ENCODE measurements around the gene IZUMO3.
"Not testable (repeated sequence)": the region's sequence is repeated elsewhere in the genome, so short reads cannot be mapped to it uniquely, and the experiment has no call there.

Gene IZUMO3

GRCh38 chr9:24545847-24546522, at the start of gene IZUMO3:
TSS of gene IZUMO3 (minus strand) at chr9:24545897. CDS start at chr9:24545649, 248 bp downstream.
- DNase-seq (ENCODE audit: low spot score): no peak

- no peak for DNase-seq (ENCODE audit: low spot score)
Observed at GRCh38 chr9:24594234-24594850, 48.6 kb upstream of the IZUMO3 start.

- no peak for DNase-seq (ENCODE audit: low spot score)
Observed at GRCh38 chr9:24590432-24590831, 44.7 kb upstream of the IZUMO3 start.

- DNase-seq (ENCODE audit: low spot score): no peak
Observed at GRCh38 chr9:24587883-24588282, 42.2 kb upstream of the IZUMO3 start.

DNA sequence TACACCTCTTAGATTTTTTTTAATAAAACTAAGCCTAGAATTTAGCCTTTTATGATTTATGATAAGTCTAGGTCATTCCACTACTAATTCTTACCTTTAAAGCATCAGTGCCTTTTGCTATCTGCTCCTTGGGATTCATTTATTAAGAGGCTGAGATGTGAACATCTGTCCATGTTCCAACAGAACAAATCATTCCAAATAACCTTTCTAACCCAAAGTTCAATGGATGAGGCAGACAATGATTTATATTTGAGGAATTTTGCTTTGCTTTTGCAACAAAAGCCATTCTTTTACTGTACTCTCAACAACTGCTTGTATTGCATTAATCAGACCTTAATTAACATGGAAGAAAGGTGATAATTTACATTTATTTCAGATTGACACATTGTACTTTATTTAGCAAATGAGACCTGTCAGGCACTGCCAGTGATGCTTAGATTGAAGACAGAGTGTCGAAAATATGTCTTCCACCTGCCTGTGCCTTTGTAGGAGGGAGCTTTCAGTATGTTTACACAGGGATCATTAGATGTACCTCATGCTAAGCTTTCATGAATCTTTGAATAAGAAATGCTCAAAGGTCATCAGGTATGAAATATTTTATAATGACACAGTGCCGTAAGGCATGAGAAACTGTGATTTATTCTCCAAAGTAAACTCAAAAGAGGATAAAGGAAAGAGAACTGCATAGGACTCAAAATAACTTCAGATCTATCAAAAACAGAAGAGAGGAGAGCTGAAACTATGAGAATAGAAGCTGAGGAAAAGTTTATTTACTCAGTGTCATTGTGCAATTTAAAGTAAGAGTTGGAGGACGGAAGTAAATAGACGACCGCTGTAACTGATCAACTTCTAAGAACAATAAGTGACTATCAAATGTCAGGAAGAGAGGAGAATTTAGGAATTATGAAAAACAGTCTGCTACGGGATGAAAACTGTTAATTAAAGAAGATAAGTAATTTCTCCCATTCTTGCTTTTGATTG, 36.7 kb upstream of the IZUMO3 start:
- DNase-seq (ENCODE audit: low spot score): no peak

- DNase-seq (ENCODE audit: low spot score): not testable (repeated sequence)
Observed at GRCh38 chr9:24580005-24580404, 34.3 kb upstream of the IZUMO3 start.

DNA sequence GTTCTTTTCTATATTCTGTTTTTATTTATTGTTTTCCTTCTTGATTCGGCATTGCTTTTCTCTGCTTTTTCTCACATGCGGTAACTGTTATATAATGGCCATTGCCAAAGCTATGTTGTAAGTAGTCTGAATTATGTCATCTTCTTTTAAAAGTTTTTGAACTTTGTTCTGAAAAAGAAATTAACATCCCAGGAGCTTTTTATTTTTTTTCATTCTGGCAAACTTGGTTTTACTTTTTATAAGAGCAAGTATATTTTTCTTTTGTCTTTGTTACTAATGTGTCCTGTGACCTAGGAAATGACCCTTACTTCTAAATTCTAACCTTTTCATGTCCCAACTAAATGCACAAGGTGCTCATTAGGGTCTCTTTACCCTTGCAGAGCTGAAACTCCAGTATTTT, 26.7 kb upstream of the IZUMO3 start:
- DNase-seq (ENCODE audit: low spot score): no peak

GRCh38 chr9:24561957-24562356, 16.3 kb upstream of the IZUMO3 start:
- DNase-seq (ENCODE audit: low spot score): no peak

GRCh38 chr9:24553183-24553552, 7.5 kb upstream of the IZUMO3 start:
- no peak for DNase-seq (ENCODE audit: low spot score)

GRCh38 chr9:24552526-24553182, 7.0 kb upstream of the IZUMO3 start:
- DNase-seq (ENCODE audit: low spot score): no peak

- no peak for DNase-seq (ENCODE audit: low spot score)
Observed at GRCh38 chr9:24545285-24545684, 412 bp downstream of the IZUMO3 start.

- DNase-seq (ENCODE audit: low spot score): no peak
Observed at GRCh38 chr9:24518545-24518944, 27.2 kb downstream of the IZUMO3 start.

DNA sequence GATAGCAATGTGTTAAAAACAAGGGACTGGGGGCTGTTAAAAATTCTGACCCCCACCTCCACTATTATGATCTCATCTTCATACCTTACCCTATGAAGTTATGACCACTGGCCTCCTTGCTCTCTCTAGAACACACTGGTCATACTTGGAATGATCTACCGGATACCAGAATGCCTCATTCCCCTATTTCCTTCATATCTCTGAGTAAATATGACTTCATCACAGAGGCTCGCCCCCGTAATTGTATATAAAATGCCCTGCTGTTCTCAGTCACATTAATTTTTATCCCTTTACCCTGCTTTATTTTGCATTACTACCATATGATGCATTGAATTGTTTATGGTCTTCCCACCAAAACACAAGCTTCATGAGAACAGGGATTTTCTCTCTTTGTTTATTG, 29.2 kb downstream of the IZUMO3 start:
- DNase-seq (ENCODE audit: low spot score): peak; percentile 37

DNA sequence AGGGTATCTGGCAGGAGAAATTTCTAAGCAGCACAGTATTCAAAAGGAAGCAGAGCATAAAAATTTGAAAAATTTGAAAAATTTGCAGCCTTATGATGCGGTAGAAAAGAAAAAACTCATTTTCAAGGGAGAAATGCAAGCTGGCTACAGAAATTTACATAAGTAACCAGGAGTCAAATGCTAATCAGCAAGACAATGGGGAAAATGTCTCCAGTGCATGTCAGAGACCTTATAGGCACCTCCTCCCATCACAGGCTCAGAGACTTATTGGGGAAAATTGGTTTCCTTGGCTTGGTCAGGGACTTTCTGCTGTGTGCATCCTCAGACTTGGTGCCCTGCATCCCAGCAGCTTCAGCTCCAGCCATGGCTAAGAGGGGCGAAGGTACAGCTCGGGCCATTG, 35.8 kb downstream of the IZUMO3 start:
- no peak for DNase-seq (ENCODE audit: low spot score)

DNA sequence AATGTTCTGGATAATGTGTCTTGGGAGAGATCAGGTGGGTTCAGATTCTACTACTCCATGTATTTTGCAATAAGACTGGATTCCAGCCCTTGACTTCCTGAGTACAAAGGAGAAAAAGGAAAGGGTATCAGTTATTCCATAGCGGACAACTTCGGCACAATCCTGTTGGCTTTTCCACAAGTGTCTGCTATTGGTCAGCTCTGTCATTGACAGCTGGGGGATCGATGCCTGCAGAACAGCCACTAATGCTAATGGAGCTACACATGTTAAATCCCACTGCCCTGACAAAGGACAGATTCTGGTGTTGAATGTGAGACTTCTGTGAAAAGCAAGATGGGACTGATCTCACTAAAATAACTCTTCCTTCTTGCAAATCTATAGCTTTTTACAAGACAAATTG, 41.2 kb downstream of the IZUMO3 start:
- no peak for DNase-seq (ENCODE audit: low spot score)

- DNase-seq (ENCODE audit: low spot score): no peak
Observed at GRCh38 chr9:24502206-24502937, 43.3 kb downstream of the IZUMO3 start.

- no peak for DNase-seq (ENCODE audit: low spot score)
Observed at GRCh38 chr9:24500761-24501160, 44.9 kb downstream of the IZUMO3 start.

DNA sequence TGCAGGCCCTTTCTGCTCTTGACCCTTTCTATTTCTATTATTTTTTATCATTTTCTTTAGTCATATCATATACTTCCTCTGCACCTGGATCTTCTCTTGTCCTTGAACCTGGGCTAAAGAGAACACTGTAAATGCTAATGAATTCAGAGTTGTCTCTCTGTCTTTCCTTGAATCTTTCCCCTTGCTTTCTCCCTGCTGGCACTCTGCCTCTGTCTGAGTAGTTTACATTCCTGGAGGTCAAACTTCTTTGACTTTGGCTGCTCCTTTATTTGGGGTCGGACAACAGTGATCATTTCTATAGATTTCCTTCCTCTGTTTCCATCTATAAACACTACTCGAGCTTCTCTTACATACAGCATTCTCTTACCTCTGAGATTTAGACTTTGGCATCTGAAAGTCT, 47.1 kb downstream of the IZUMO3 start:
- DNase-seq (ENCODE audit: low spot score): no peak

DNA sequence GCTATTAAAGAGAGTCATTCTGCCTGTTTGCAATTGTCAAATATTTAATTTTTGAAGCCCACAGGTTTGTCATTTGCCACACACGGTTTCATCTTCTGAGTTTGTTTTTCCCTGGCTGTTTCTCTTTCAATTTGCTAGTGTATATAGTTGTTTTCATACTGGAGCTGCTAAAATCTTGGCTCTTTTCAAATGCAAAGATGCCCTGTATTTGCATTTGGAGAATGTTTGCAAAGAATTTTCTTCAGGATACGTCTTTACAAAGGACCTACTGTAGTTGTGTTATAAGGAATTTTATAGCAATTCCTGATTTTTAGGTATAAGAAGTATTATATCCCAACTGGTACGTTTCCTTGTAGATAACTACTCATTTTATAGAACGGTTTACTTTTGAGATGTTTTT, 48.0 kb downstream of the IZUMO3 start:
- DNase-seq (ENCODE audit: low spot score): no peak
